Measurements from ENCODE around the gene HMOX2. TPM values are rescaled to one million over a fixed set of nuclear protein-coding genes. Genes with fewer than 3 reads are reported as not detected.

Gene HMOX2, protein sequence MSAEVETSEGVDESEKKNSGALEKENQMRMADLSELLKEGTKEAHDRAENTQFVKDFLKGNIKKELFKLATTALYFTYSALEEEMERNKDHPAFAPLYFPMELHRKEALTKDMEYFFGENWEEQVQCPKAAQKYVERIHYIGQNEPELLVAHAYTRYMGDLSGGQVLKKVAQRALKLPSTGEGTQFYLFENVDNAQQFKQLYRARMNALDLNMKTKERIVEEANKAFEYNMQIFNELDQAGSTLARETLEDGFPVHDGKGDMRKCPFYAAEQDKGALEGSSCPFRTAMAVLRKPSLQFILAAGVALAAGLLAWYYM
- 28.8 TPM for total RNA-seq

GRCh38 chr16:4475880-4476788 lies at the start of gene HMOX2:
Gene HMOX2, plus strand, starts transcription at chr16:4476398. Its CDS starts 29,127 bp downstream, at chr16:4505525.
- DNase-seq: peak; percentile 85

DNA sequence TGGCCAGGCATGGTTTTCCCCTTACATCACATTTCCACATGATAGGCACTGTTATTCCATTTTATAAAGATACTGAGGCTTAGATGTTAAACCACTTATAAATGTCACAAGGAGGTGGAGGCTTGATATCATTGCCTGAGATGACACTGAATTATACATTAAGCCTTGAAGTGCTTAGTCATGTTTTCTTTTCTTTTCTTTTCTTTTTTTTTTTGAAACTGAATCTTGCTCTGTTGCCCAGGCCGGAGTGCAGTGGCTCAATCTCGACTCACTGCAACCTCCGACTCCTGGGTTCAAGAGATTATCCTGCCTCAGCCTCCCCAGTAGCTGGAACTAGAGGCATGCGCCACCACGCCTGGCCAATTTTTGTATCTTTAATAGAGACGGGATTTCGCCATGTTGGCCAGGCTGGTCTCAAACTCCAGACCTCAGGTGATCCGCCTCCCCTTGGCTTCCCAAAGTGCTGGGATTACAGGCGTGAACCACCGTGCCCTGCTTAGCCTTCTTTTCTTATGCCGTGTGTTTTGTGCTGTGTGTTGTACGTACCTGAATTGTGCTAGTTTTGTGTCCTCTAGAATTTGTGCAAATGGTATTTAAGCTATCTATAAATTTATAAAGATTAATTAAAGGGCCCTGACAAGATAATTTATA lies 49.4 kb upstream of the HMOX2 start:
- DNase-seq: no peak

DNA sequence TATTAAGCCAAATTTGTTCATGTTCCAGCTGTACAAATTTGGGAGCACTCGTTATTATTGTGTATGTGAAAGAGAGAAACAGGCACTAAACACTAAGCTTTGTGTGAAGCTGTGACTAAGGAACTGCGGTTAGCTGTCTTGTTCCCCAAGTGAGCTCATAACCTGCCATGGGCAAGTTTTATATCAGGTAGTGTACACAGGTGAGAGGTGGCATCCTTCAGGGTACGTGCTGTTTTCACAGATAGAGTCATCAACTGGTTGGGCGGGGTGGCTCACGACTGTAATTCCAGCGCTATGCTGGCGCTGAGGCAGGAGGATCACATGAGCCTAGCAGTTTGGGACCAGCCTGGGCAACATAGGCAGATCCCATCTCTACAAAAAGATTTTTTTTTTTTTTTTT lies 47.7 kb upstream of the HMOX2 start:
- no peak for DNase-seq

DNA sequence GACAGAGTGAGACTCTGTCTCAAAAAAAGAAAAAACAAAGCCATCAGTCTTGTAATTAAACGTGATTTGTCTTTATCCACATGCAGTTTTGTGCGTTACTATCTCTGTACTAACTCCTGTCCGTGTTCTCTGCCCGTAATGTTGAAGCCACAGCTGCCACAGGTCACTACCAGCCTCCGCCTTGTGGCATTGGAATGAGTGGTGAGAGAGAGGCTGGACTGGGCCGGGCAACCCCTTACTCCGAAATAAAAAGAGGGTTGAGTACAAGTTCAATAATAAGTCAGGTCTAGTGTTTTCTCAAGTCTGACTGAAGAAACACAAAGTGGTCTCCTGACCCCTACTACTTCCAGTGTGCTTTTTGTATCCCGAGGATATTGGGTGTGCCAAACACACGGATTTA lies 45.2 kb upstream of the HMOX2 start:
- no peak for DNase-seq

DNA sequence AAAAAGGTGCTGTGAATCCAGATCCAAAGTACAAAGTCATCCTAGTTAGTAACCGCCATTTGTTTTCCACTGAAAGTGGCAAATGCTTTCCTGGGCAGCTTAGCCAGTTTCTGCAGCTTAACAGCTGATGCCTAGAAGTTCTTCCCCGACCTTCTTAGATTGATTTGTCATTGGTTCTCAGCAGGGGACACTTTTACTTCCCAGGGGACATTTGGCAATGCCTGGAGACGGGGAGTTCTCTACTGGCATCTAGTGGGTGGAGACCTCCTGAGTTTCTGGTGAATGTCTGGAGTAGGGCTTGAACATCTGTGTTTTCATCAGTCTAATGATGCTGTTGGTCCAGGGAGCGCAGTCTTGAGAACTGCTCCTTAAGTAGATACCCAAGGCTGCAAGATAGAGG lies 43.0 kb upstream of the HMOX2 start:
- no peak for DNase-seq

DNA sequence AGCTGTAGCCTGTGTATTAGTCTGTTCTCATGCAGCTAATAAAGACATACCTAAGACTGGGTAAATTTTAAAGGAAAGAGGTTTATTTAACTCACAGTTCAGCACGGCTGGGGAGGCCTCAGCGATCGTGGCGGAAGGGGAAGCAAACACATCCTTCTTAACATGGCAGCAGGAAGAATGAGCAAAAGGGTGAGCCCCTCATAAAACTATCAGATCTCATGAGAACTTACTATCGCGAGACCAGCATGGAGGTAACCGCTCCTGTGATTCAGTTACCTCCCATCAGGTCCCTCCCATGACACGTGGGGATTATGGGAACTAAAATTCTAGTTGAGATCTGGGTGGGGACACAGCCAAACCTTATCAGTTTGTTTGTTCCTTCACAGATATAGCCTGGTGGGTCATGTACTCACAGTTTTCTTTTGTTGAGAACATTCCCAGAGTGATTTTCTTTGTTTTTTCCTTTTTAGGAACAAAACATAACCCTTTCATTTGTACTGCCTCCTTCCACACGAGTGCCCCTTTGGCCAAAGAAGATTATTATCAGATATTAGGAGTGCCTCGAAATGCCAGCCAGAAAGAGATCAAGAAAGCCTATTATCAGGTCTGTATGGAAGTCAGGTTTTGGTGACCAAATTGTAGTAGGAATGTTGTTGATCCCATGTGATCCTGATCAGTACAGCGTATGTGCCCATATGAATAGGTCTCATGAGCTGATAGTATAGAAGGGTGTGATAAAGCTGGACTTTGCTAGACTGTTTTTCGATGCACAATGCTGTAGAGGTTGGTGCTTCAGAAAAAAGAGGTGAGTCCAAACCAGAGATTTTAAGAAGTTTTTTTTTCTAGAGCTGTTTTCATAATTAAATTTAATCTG lies 42.0 kb upstream of the HMOX2 start:
- no peak for DNase-seq

- no peak for DNase-seq
Measured at GRCh38 chr16:4435337-4436067, 40.7 kb upstream of the HMOX2 start.

DNA sequence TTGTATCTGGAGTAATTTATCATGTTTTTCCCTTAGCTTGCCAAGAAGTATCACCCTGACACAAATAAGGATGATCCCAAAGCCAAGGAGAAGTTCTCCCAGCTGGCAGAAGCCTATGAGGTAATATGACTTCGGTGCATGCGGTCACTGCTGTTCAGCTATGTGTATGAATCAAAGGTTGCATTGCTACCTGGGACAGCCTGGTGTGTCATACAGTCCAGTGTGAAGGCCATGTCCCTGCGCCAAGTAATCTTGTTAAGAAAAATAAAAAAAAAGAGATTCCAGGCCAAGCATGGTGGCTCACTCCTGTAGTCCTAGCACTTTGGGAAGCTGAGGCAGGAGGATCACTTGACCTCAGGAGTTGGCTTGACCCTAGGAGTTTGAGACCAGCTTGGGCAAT lies 38.8 kb upstream of the HMOX2 start:
- no peak for DNase-seq

- no peak for DNase-seq
Measured at GRCh38 chr16:4442371-4442770, 33.8 kb upstream of the HMOX2 start.

DNA sequence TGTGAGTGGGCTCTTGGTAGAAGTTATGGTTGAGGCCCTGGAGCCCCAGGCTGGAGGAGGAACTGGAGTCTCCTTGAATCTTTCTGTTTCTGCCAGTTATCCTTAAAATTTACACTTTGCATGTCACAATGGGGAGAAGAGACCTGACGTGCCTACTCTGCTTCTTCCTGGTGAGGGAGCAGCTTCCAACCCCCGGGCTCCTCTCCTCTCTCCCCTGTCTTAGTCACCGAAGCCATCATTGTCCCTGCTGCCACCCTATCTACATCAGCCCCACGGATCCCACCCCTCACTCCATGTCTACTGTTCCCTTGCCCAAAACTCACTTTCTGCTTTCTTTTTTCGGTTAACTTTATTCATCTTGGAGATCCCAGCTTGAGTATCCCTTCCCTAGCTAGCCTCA lies 32.9 kb upstream of the HMOX2 start:
- DNase-seq: no peak

DNA sequence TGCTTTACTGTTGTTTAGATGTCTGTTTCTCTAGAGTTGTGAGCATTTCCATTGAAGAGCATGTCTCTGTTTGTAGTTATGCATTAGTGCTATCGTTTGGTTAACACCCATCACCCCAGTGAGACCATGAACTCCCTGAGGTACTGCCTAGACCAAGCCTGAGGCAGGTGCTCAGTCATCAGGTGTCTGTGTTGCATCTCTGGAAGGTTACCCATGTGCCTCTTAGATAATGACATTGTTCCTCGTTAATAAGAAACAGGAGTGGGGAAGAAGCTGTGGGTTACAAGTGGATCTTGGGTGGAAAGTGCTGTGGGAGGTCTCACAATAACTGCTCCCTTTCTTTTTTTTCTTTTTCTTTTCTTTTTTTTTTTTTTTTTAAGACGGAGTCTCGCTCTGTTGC lies 32.2 kb upstream of the HMOX2 start:
- DNase-seq: no peak

- no peak for DNase-seq
Measured at GRCh38 chr16:4450430-4450829, 25.8 kb upstream of the HMOX2 start.

- no peak for DNase-seq
Measured at GRCh38 chr16:4450931-4451519, 25.2 kb upstream of the HMOX2 start.

GRCh38 chr16:4452674-4453073 lies 23.5 kb upstream of the HMOX2 start:
- no peak for DNase-seq

DNA sequence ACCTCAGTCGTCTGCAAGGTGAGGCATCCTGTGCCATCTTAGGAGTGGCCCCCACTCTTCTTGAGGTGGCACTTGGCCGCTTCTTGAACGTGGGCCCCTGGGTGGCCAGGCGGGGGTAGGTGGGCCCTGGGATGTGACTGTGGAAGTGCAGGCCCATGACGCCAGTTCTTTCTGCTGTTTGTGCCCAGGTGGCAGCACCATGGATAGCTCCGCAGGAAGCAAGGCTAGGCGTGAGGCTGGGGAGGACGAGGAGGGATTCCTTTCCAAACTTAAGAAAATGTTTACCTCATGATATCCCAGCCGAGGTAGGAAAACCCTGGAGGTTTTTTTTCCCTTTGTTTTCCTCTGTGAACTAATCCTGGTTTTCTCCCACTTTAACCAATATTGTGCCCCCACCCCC lies 21.6 kb upstream of the HMOX2 start:
- no peak for DNase-seq

DNA sequence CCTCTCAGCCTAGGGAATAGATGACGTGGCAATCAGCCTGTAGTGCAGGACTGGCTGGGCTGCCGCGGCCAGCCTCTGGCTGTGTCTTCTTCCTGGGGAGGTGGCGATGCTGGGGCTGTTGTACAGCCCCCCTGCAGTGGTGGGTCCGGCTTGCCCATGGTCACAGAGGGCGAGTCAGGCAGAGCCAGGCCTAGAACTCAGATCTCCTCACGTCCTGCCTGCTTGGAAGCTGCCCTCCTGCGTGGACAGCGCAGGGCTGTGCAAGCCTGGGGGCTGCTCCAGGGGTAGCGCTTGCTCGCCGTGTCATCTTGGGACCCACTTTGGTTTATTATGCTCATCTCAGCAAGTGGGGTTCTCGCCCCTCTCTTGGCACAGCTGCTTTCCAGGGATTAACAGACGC lies 21.1 kb upstream of the HMOX2 start:
- no peak for DNase-seq

- no peak for DNase-seq
Measured at GRCh38 chr16:4455951-4456350, 20.2 kb upstream of the HMOX2 start.

DNA sequence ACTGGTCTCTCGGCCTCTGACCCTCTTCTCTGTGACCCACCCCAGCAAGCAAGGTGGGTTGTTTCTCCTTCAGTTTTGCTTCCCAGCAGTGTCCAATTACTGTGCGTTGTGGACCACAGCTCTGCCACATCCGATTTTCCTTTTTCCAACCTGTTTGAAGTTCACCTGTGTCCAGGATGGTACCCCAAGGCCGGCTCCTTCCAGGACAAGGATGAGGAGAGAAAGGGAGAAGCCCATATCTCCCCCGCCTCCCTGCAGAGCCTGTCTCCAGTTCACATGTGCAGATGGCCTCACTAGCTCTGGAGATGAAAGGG lies 15.3 kb upstream of the HMOX2 start:
- DNase-seq: no peak

DNA sequence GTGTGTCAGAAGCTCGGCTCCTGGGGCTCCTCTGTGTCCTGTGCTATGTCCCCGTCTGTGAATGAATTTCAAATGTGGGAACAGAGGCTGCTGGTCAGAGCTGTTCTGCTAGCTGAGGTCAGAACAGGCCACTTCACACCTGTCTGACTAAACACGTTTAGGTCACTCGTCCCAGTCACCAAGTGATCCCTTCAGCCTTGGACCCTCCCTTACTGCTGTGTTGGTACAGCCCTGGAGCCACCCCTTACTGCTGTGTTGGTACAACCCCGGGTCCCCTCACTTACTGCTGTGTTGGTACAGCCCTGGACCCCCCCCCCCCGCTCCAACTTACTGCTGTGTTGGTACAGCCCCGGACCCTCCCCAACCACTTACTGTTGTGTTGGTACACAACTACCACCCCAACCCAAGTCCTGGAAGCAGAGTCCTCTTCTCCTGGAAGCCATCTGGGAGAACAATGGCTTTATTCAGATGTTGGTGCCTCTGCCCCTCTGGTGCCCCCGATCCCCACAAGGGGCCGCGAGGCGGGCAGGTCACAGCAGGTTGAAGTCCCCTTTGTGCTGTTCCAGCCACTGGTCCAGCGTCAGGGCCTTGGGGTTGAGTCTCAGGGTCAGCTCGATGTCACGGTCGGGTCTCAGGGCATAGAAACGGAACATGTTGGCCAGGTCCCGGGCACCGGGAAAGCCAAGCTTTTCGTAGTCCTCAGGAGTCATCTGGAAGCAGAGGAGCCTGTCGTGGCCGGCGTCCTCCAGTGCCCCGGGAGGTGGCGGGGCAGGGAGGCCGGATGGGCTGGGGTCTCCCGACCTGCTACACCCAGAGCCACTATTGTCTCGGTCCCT lies 14.7 kb upstream of the HMOX2 start:
- DNase-seq: no peak

DNA sequence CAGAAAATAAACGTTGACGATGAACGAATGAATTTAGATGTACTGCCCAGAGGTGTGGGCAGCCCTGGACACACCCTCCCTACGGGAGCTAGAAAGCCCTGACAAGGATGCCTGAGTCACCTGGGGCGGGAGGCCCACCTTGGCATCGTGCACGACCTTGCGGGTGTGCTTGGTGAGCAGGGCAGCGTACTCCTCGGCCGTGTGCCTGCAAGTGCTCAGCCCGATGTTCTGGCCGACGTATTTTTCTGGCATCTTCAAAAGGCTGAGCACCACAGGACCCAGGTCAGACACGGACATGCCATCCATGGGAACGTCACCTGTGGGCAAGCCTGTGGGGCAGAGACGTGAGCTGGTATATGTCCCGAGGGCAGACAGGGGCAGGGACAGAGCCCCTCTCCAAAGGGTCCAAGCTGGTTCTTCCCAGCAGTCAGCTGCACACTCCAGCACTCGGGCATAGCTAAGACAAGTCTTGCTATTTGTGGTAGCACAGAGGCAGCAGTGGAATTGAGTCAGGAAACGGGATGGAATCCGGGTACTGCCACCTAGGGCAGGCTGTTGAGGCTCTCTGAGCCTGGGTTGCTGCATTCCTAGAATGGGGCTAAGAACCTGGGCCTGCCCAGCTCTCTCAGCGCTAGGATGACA lies 12.6 kb upstream of the HMOX2 start:
- DNase-seq: no peak

All from skin of body (tissue), 2 donors.